Measurements from ENCODE around the gene LPIN1. TPM values are rescaled to one million over a fixed set of nuclear protein-coding genes. Genes with fewer than 3 reads are reported as not detected.

LPIN1 gene
- total and polyA plus RNA-seq, 2 of the 8 experiments (the other 6 are each of a cell fraction or from before 2014, with no cell fraction given): 4.3 to 9.8 TPM

DNA sequence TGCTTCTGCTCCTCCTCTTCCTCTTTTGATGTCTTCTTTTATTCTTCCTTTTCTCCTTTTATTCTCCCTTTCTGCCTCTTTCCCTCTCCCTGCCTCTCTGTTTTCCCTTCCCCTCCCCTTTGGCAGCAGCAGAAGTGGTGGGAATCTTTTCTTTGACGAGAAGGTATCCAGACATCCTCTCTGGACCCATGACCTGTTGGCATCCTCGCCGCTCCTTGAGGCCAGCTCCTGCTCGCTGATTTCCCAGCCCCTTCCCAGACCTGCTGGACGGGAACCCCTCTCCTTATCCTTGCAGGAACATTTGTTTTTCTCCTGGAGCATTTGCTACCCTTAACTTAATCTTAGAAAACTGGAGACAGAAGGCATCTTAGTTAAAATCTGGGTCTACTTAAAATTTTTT is 130.5 kb downstream of the LPIN1 start:
- no peaks in the 10 kb centered on the region for H3K79me2 ChIP-seq (ENCODE audit: control insufficient read depth in 1 of 2, insufficient read depth in 2 of 2, low read length in 2 of 2)
- no peak overlapping the region for H3K27ac ChIP-seq (ENCODE audit: low read depth, low read length)
- no peak overlapping the region for H2BK12ac ChIP-seq (ENCODE audit: low read depth, low read length)
- no peak overlapping the region for H3K4ac ChIP-seq (replicated peaks; ENCODE audit: insufficient read length, low read depth, low read length)
- H4K91ac ChIP-seq (replicated peaks; ENCODE audit: insufficient read length, low read length): no peak overlapping the region
- no peaks in the 10 kb centered on the region for H3K79me1 ChIP-seq (ENCODE audit: low read depth, low read length)
- no peak overlapping the region for H3K56ac ChIP-seq (replicated peaks; ENCODE audit: insufficient read length, low read depth, low read length)
- no peak overlapping the region for H2AFZ ChIP-seq (ENCODE audit: low read length)
- WGBS, 2 experiments (ENCODE audit: extremely low coverage in 1 of 2, insufficient coverage in 1 of 2, insufficient read length in 1 of 2, insufficient replicate concordance in 2 of 2, low coverage in 1 of 2, low lambda C conversion rate in 2 of 2, missing lambda C conversion rate in 1 of 2): 95% methylated on average over 5 of the region's 5 CpGs; no CpG with 5 or more reads in 1 of the 2 experiments
- FAIRE-seq (no peak), DNase-seq (ENCODE audit: low read depth in 1 of 2, low spot score in 2 of 2) (no peak)
- H2BK15ac ChIP-seq (ENCODE audit: low read length): no peak overlapping the region
- no peak overlapping the region for H2BK5ac ChIP-seq (ENCODE audit: low read depth, low read length)
- no peak overlapping the region for H3K14ac ChIP-seq (ENCODE audit: insufficient read length)
- H3K4me2 ChIP-seq (ENCODE audit: insufficient read depth in 1 of 2, low read depth in 2 of 2, low read length in 2 of 2): no peak overlapping the region
- no peaks in the 10 kb centered on the region; a peak in 1 of 7 replicates for H3K27me3 ChIP-seq (replicated peaks in 1 of 4; ENCODE audit: control insufficient read depth in 3 of 4, extremely low read depth in 1 of 4, insufficient read depth in 3 of 4, low read length in 3 of 4)
- H3K23me2 ChIP-seq (ENCODE audit: low read depth, low read length): no peaks in the 10 kb centered on the region
- no peak overlapping the region for H4K8ac ChIP-seq (ENCODE audit: extremely low read depth, insufficient read depth, low read length)
- H2BK20ac ChIP-seq (ENCODE audit: low read length): no peak overlapping the region
- H3K23ac ChIP-seq (ENCODE audit: insufficient read length): no peak overlapping the region
- H3K18ac ChIP-seq (ENCODE audit: extremely low read depth, low read length): no peak overlapping the region
- no peaks in the 10 kb centered on the region for H3K36me3 ChIP-seq (ENCODE audit: control insufficient read depth in 2 of 4, insufficient read depth in 4 of 4, low read length in 3 of 4)
- H3K4me3 ChIP-seq (ENCODE audit: extremely low read depth in 1 of 4, insufficient read depth in 2 of 4, low read depth in 3 of 4, low read length in 4 of 4): no peak overlapping the region
- CTCF ChIA-PET (ENCODE audit: partially characterized antibody): no interaction called here
- POLR2A ChIA-PET (ENCODE audit: partially characterized antibody): no interaction called here
- no peak overlapping the region for H4K5ac ChIP-seq (ENCODE audit: insufficient read length, low read depth, low read length)
- no peak overlapping the region for H2BK120ac ChIP-seq (replicated peaks; ENCODE audit: low read depth, low read length)
- H3K4me1 ChIP-seq (replicated peaks in 1 of 4; ENCODE audit: control insufficient read depth in 3 of 4, insufficient read depth in 4 of 4, low read length in 3 of 4): no peaks in the 10 kb centered on the region
- H3K9ac ChIP-seq (replicated peaks in 1 of 4; ENCODE audit: extremely low read depth in 1 of 4, low read depth in 3 of 4, low read length in 3 of 4): no peak overlapping the region
- H4K20me1 ChIP-seq (replicated peaks in 1 of 2; ENCODE audit: control insufficient read depth in 1 of 2, insufficient read depth in 2 of 2, low read length in 2 of 2): no peaks in the 10 kb centered on the region
- no peak overlapping the region for H2AK5ac ChIP-seq (ENCODE audit: low read depth, low read length)
- no peaks in the 10 kb centered on the region for H3K9me3 ChIP-seq (ENCODE audit: insufficient read depth in 2 of 2, low read depth in 1 of 2, low read length in 1 of 2)
- TF ChIP-seq GTF2F1 (IDR thresholded peaks at IDR 0.05; ENCODE audit: borderline replicate concordance, low read depth, low read length) (no peak), RAD21 (IDR thresholded peaks at IDR 0.05 in 1 of 2, conservative IDR thresholded peaks at IDR 0.05 in 1 of 2; ENCODE audit: low read depth in 2 of 2, low read length in 2 of 2) (no peak), SAP30 (IDR thresholded peaks at IDR 0.05; ENCODE audit: insufficient read depth, insufficient replicate concordance, low read length) (no peak), RBBP5 (IDR thresholded peaks at IDR 0.05; ENCODE audit: borderline replicate concordance, low read depth, low read length) (no peak), CHD2 (IDR thresholded peaks at IDR 0.05; ENCODE audit: low read length) (no peak), POU5F1 (IDR thresholded peaks at IDR 0.05; ENCODE audit: low read depth, low read length) (no peak), KDM1A (IDR thresholded peaks at IDR 0.05; ENCODE audit: borderline replicate concordance, low read length) (no peak), KDM4A (IDR thresholded peaks at IDR 0.05; ENCODE audit: low read depth, low read length, severe bottlenecking) (no peak), HDAC2 (IDR thresholded peaks at IDR 0.05; ENCODE audit: borderline replicate concordance in 1 of 2, low read depth in 2 of 2, low read length in 2 of 2) (no peak), RFX5 (IDR thresholded peaks at IDR 0.05; ENCODE audit: borderline replicate concordance, low read depth, low read length) (no peak), SUZ12 (IDR thresholded peaks at IDR 0.05; ENCODE audit: low read length) (no peak), KDM5A (IDR thresholded peaks at IDR 0.05; ENCODE audit: low read length) (no peak)
- TF ChIP-seq, protein P1, sequence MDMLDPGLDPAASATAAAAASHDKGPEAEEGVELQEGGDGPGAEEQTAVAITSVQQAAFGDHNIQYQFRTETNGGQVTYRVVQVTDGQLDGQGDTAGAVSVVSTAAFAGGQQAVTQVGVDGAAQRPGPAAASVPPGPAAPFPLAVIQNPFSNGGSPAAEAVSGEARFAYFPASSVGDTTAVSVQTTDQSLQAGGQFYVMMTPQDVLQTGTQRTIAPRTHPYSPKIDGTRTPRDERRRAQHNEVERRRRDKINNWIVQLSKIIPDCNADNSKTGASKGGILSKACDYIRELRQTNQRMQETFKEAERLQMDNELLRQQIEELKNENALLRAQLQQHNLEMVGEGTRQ (IDR thresholded peaks at IDR 0.05; ENCODE audit: low read length): no peak

All from H1 (cell line).